GM18517 (cell line): ENCODE data around the gene ZMYND15.
A peak's percentile ranks its signal among the peaks of the same experiment; 100 is the strongest.
"Not testable (repeated sequence)": the region's sequence is repeated elsewhere in the genome, so short reads cannot be mapped to it uniquely, and the experiment has no call there.

Experiments
- ATAC-seq: cut with Tn5 transposase; IDR thresholded peaks from one replicate; pipeline ENCODE4 v1.9.1; 2021; ENCODE audit warnings: mild to moderate bottlenecking, moderate library complexity; ENCODE audit not compliant: unreplicated experiment

ZMYND15 gene, protein sequence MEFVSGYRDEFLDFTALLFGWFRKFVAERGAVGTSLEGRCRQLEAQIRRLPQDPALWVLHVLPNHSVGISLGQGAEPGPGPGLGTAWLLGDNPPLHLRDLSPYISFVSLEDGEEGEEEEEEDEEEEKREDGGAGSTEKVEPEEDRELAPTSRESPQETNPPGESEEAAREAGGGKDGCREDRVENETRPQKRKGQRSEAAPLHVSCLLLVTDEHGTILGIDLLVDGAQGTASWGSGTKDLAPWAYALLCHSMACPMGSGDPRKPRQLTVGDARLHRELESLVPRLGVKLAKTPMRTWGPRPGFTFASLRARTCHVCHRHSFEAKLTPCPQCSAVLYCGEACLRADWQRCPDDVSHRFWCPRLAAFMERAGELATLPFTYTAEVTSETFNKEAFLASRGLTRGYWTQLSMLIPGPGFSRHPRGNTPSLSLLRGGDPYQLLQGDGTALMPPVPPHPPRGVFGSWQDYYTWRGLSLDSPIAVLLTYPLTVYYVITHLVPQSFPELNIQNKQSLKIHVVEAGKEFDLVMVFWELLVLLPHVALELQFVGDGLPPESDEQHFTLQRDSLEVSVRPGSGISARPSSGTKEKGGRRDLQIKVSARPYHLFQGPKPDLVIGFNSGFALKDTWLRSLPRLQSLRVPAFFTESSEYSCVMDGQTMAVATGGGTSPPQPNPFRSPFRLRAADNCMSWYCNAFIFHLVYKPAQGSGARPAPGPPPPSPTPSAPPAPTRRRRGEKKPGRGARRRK

DNA sequence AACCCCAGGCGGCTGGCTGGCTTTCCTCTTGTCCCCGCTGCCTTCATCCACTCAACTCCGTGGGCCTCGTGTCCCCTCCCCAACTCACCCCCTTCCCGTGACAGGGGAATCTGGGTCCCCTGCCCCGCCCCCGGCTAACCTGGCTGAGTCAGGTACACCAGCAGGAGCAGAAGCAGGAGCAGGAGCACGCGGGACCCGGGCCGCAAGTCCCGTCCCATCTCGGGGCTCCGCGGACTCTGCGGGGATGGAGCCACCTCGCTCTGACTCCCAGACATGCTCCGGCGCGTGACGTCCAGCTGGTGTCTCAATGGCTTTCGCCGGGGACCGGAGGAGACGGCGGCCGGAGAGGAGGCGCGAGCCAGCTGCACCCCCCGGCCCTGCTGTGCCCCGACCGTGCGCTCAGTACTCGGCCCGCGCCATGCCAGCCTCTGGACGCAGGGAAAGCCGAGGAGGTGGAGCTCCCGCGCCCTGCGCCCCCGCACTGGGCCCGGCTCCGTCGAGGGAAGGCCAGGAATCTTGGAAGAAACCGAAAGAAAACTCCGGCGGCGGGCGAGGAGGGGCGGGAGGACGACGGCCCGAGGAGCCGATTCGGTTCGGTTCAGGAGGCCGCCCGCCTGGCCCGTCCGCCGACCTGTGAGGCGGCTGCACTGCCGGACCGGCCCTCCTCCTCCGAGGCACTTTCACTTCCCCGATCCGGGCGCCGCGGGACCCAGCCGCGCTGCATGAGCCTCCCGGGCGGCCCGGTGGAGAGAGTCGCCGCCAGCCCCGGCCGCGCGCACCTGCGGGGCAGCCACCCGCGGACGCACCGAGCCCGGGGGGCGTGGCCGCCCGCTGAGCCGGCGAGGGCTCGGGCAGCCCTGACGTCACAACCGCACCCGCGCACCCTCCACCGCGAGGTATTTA is at the start of gene ZMYND15, which contains the start of gene CXCL16:
Gene ZMYND15, plus strand, starts transcription at position 712 of the 903 bp plus-strand sequence. CDS start 716 bp downstream, outside the sequence.
Gene CXCL16, minus strand, starts transcription at position 807 of the 903 bp plus-strand sequence. Its CDS starts 589 bp downstream, at position 218.
- no peak for ATAC-seq

DNA sequence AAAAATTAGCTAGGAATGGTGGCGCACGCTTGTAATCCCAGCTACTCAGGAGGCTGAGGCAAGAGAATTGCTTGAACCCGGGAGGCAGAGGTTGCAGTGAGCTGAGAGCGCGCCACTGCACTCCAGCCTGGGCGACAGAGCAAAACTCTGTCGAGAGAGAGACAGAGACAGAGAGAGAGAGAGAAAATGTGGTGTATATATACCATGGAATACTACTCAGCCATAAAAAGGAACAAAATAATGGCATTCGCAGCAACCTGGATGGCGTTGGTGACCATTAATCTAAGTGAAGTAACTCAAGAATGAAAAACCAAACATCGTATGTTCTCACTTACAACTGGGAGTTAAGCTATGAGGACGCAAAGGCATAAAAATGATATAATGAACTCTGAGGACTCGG is 49.8 kb upstream of the ZMYND15 start:
- ATAC-seq: not testable (repeated sequence)

DNA sequence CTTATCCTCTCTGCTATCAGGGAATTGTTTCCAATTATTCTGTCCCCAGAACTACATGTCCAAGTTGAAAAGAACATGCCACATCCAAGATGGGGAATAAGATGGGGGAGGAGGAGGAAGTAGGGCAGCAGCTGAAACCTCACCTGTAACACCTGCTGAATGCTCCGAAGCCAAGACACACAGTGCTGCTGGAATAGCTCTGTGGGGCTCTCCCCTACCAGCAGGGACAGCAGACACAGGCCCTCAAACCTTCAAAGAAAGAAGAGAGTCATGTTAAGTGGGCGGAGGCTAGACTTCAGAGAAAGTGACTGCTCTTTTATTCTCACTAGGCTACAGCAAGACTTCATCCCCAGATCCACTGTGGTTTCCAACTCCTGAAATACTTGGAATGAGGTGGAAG is 48.9 kb upstream of the ZMYND15 start:
- ATAC-seq: no peak

DNA sequence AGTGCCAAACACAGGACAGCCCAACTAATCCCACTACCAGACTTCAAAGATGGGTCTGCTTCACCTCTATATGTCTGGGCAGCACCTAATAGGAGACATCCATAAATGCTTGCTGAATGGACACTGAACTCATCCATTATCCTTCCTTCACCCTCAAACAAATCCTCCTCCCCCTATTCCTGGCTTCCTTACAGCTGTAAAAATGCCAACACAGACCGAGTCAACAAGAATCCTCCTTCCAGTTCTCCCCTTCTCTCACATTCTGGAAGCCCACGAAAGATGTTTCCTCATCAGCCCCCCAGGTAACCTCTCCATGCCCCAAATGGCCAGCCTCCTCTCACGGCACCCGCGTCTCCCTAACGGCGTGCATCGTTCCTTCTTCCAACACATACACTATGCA is 47.9 kb upstream of the ZMYND15 start:
- ATAC-seq: no peak

DNA sequence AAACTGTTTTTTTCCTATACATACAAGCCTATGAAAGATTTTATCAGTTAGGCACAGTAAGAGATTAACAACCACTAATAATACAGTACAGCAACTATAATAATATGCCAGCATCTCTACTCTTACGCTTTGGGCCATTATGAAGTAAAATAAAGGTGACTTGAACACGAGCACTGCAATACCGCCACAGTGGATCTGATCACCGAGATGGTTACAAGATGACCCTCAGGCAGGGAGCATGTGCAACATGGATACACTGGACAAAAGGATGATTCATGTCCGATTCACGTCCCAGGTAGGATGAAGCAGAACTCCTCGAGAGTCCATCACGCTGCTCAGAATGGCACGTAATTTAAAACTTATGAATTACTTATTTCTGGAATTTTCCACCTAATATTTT is 46.2 kb upstream of the ZMYND15 start:
- ATAC-seq: no peak

DNA sequence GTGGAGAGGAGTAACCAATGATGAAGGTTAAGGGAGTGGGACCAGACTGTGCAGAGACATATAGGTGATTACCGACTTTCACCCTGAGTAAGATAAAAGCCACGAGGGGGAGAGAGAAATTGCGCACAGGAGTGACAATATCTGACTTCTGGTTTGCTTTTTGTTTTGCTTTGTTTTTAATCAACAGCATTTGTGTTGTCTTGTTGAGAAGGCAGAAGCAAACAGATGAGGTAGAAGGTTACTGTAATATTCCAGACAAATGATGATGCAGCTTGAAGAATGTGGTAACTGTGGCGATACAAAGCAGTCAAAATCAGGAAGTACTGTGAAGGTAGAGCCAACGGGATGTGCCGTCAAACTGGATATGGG is 43.2 kb upstream of the ZMYND15 start:
- no peak for ATAC-seq

DNA sequence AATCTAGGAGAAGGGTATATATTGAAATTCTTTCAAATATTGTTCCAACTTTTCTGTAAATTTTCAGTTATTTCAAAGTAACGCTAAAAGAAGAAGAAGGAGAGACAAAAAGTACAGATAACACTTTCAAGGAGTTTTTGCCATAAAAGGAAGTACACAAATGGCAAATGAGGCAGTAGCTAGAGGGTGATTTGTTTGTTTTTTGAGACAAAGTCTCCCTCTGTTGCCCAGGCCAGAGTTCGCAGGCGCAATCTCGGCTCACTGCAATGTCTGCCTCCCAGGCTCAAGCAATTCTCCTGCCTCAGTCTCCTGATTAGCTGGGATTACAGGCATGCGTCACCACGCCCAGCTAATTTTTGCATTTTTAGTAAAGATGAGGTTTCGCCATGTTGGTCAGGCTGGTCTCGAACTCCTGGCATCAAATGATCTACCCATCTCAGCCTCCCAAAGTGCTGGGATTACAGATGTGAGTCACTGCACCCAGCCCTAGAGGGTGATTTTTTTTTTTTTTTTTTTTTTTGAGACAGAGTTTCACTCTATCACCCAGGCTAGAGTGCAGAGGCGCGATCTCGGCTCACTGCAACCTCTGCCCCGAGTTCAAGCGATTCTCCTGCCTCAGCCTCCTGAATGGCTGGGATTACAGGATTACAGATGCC is 40.1 kb upstream of the ZMYND15 start:
- ATAC-seq: not testable (repeated sequence)

DNA sequence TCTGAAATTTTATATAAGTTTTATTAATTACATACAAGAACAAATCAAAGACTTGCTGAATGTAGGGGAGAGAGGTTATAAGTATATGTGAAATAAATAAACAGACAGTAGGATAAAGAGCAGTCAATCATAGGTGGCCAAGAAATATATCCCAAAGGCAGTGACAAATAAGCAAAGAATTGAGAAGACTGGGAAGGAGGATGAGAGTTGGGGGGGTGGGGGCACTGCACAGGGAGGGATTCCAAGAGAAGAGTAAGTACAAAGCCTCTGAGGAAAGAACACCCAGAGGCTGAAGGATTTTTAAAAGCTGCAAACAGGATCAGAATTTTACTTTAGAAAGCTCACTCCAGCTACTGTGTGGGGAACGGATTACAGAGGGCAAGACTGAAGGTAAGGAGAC is 38.5 kb upstream of the ZMYND15 start:
- no peak for ATAC-seq

DNA sequence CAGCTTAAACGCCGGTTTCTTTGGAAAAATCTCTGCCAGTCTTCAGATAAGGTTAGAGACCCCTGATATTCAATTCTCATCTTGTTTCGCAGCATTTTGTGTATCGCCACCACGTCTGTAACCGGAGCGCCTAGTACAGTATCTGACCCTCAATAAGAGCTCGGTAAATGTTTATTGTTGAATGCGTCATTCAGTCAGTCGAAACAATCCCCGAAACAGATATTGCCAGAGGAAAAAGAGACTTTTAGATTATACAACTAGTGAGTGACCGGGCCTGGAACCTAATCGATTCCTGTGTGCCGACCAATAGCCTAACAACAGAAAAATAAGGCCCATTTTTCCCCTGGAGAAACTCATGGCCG is 36.3 kb upstream of the ZMYND15 start:
- ATAC-seq: no peak

DNA sequence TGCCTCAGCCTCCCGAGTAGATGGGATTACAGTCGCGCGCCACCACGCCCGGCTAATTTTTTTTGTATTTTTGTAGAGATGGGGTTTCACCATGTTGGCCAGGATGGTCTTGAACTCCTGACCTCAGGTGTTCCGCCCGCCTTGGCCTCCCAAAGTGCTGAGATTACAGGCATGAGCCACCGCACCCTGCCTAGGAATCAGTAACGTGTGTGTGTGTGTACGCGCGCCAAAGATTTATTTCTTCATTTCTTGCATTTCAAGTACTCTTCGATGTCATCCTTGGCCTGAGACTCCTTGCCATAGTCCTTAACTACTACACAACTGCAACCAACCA is 35.1 kb upstream of the ZMYND15 start:
- not testable (repeated sequence) for ATAC-seq

DNA sequence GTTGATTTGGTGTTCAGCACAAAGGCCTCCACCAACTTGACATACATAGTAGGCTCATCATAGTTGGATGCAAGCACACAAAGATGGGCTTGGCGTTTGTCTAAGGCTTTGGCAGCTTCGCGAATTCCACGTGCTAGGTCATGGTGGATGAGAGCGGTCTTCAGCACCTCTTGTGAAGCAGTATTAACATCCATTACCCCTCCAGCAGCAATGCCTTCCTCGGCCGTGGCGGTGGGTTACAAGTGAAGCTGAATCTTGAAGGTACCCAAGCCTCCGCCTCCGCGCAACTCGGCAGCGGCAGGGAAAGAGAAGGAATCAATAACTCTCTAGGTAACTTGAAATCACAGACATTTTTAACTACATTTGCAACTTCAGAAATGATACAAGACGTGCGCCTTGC is 34.6 kb upstream of the ZMYND15 start:
- ATAC-seq: no peak

DNA sequence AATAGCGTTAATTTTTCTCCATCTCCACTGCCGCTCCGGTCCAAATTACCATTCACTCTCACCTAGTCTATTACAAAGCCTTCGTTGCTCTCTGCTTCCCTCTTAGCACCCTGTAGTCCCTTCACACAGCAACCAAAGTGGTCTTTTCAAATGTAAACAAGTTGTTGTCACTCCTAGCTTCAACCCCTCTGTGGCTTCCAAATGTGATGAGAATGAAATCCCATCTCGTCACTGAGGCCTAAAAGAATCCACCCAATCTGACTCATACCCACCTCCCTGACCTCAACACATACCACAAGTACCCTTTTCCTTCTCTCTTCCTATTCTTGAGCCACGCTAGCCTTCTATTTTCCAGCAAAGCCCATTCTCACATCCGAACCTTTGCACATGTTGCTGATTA is 33.5 kb upstream of the ZMYND15 start:
- no peak for ATAC-seq

DNA sequence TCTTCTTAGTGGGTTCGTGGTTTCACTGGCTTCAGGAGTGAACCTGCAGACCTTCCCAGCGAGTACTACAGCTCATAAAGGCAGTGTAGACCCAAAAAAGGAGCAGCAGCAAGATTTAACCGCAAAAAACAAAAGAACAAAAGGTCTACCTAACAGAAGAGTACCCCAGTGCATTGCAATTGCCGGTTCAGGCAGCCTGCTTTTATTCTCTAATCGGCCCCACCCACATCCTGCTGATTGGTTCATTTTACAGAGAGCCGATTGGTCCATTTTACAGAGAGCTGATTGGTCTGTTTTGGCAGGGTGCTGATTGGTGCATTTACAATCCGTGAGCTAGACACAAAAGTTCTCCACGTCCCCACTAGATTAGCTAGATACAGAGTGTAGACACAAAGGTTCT is 31.2 kb upstream of the ZMYND15 start:
- ATAC-seq: no peak

DNA sequence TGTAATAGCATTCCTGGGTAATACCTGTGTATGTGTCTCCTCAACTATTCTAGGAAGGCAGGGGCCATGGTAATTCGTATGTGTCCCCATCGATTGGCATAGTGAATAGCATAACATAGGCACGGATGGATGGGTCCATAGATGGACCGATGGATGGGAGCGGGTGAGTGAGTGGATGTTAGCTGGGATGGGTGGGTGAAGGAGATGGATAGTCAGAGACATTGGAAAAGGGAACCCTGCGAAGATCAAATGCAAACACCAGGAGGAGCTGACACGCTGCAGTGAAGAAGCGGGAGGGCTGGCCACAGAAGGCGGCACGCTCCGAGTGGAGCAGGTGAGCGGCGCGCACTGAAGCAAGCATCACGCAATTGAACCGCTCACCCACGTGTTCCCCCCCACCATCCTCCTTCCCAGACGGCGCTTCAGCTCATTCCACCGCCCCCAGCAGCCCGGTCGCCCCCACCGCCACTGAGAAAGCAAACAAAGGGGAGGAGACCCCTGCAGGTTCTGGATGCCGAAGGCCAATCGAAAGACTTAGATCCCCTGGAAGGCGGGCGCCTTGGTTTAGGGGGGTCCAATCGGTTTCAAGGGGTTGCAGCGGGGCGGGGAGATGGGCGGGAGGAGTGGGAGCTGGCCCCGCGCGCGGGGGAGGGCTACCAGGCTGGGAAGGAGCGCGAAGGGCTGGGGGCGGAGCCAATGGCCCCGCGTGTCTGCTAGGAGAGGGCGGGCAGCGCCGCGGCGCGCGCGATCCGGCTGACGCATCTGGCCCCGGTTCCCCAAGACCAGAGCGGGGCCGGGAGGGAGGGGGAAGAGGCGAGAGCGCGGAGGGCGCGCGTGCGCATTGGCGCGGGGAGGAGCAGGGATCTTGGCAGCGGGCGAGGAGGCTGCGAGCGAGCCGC is 29.6 kb upstream of the ZMYND15 start, which contains the start of gene ARRB2:
Gene ARRB2, plus strand, starts transcription at position 839 of the 899 bp plus-strand sequence. CDS start 90 bp downstream, outside the sequence.
- peak; percentile 63 for ATAC-seq

DNA sequence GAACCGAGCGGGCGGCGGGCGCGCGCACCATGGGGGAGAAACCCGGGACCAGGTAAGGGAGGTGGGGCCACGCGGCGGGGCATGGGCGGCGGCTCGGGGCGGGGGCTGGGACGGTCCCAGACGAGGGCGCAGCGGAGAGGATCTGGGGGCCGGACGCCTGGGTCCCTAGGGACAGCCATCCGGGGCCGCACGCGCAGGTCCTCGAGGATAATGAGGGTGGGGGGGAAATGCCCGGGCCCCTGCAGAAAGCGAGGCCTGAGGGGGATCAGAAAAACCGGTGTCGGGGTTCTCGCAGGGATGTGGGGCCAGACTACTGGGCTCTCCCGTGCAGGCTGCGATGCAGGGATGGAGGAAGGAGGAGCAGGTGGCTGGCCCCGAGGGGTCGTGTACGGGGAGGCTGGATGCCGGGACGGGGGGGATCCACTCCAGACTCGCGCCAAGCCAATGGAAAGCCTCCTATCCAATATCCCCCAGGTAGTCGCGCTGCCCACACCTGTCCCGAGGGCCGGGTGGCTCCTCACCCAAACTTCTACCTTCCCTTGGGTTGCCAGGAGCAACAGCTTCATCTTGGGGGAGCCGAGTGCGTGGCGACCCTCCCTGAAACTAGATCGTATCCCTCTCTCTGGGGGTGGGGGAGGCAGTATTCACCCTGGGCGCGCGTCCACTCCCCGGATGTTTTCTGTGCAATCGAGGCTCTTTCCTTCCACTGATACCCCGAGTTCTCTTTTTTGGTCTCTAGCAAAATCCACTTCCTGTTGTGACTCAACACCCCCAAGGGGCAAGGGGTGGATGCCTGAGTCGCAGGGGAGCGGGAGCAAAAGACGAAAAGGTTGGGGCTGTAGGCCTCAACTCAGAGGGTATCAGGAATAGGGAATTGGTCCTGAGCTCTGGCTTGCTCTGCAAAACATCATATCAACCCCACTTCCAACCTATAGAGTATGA is 28.7 kb upstream of the ZMYND15 start:
- peak; percentile 4 for ATAC-seq

DNA sequence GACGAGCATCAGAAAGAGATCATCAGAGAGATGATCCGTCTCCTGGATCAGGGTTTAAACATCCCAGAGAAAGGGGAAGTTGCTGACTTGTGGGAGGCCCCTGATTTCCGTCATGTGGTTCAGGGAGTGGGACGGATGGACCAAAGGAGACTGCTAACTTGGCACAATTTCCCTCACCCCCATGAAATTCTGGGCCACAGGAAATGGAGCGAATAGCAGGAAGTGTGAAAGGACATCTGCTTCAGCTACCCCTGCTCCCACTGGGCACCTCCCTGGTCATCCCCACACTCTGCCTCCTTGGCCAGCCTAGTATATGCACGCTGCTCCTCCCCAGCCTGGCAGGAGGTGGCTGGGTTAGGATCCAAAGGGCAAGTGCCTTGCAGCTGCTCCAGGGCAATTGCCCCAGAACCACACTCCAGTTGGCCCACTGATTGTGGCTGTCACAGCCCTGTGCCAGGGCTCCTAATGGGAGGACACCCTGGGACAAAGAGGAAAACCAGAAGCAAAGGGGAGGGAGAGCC is 27.9 kb upstream of the ZMYND15 start:
- ATAC-seq: no peak

DNA sequence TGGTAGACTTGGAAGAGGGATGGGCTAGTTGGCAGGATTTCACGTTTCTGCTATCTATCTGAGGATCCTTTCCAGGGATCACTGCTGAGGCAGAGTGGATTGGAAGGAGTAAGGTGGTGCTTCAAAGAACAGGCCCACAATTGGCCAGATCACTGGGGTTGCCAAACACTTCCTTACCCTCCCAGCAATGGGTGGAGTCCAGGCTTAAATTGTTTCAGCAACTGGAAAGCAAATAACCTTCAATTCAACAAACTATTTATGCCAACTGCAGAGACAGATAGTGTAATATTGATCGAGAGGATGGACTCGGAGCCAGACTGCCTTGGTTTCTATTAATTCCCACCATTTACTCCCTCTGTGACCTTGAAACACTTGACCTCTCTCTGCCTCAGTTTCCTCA is 27.1 kb upstream of the ZMYND15 start:
- no peak for ATAC-seq

DNA sequence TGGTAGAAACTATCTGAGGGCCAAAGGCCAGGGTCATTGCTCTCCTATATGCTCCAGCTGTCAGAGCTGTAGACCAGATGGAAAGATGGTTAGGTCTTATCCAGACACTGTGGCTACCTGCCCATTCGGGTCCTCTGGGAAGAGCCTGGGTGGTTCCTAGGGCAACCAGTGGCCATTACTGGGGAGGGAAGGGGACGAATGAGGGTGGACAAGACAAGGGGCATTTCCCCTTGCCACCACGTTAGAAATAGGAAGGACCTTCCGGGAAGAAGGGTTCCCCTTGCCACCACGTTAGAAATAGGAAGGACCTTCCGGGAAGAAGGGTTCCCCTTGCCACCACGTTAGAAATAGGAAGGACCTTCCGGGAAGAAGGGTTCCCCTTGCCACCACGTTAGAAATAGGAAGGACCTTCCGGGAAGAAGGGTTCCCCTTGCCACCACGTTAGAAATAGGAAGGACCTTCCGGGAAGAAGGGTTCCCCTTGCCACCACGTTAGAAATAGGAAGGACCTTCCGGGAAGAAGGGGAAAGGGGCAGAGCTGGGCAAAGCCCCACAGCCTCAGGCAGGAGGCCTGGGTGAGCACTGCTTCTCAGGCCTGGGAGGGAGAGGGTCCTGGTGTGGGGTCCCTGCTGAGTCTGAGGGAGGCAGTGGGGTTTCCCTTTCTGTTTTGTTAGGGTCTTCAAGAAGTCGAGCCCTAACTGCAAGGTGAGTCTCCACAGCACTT is 25.1 kb upstream of the ZMYND15 start:
- not testable (repeated sequence) for ATAC-seq
